GM19239 (cell line): ENCODE data around the gene ZDHHC7.

ENCODE experiments used
- DNase-seq: peaks from one replicate; pipeline ENCODE4 v3.0.0; 2011; ENCODE audit warnings: low spot score; ENCODE audit not compliant: insufficient read length
- FAIRE-seq: peaks from 2 replicates; lab custom pipeline; 2011; peaks lifted over from hg19 to GRCh38; lab: Jason Lieb, UNC

The ZDHHC7 gene

DNA sequence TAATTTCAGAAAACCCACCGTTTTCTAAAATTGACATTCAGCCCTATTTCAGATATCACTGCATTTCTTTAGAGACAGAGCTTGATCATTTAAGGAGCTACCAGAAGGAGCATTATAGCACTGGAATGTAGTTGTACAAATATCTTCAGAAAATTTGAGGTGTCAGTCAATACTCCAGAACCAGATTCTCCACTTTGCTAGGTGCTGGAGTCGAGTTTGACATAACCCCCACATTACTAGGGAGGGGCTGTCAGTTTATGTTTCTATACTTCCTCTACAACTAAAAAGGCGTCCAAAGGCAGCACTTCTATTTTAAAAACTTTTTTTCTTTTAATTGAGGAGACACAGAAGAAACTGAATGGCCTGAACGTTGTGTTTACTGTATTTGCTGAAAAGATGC lies 15.4 kb upstream of the ZDHHC7 start:
- FAIRE-seq (no peak), DNase-seq (no peak)

DNA sequence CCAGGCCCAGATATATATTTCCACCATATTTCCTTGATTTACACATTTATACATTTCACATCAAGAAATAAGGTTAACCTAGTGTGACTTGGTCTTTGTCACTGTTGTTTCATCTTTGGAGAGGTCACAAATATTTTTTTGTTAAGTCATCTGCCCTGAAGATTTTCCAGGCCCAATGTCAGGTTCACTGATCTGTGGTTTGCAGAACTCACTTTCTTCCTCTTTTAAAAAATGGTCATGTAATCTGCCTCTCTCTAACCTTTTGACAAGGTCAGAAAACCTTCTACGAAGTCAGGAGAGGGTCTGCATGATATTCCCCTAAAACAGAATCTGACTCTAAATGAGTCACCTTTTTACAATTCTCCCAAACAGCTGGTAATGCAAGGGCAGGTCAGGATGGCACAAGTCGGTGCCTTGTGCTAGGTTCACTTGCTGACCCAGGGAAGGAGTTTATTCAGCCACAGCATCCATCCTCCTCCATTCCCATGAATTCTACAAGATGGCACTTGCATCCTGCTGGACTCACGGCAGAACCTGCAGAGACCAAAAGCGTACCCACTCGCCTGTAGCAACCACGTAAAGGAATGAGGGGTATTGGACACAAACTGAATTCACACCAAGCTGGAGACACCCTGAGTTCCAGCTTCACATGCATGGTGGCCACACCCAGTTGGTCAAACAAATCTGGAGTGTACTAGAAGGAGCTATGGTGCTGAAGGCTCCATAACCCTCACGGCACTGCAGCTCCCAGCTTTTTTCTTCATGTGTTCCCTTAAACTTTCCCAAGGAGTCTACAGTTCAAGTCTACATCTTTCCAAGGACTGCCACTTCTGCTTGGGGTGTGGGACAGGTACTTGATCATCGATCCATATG lies 14.7 kb upstream of the ZDHHC7 start:
- no peak for DNase-seq
- FAIRE-seq, result no peak

DNA sequence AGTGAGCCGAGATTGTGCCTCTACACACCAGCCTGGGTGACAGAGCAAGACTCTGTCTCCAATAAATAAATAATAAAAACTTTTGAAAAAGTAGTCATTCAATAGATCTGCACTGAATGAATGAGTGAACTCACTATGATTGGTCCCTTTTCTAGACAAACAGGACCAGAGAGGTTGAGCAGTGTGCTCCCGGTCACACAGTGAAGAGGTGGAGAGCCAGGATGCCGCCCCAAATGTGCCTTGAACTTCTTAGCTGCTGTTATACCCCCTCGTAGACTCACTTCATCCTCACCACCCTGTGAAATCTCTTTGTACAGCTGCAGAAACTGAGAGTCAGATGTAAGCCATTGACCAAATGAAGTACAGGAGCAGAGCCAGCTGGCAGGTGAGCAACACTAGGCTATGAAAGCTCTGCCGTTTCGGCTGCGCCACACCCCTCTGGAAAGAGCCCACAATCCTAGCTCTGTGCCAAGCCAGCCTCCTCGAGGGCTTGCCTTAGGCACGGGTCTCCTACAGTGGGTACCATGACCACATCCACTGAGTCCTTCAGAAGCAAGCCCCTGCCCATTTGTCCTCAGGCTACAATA lies 8.4 kb upstream of the ZDHHC7 start:
- no peak for DNase-seq
- no peak for FAIRE-seq

GRCh38 chr16:85018529-85019236 lies 7.3 kb upstream of the ZDHHC7 start:
- DNase-seq (no peak), FAIRE-seq (no peak)

- FAIRE-seq (no peak), DNase-seq (no peak)
These were observed 6.3 kb upstream of the ZDHHC7 start for GRCh38 chr16:85017633-85018032.

DNA sequence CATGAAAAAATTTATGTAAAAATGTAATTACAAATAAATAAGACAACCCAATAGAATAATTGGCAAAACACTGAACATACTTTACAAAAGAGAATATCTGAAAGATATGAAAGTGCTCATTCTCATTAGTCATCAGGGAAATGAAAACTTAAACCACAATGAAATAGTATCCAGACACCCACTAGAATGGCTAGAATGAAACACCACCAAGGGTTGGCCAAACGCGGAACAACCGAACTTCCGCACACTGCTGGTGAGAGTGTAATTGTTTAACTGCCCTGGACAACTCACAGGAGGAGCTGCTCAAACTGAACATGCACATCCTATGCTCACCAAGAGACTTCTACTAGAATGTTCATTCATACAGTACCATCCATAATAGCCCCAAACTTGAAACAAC lies 5.8 kb upstream of the ZDHHC7 start:
- DNase-seq, result no peak
- FAIRE-seq, result peak; percentile 14

DNA sequence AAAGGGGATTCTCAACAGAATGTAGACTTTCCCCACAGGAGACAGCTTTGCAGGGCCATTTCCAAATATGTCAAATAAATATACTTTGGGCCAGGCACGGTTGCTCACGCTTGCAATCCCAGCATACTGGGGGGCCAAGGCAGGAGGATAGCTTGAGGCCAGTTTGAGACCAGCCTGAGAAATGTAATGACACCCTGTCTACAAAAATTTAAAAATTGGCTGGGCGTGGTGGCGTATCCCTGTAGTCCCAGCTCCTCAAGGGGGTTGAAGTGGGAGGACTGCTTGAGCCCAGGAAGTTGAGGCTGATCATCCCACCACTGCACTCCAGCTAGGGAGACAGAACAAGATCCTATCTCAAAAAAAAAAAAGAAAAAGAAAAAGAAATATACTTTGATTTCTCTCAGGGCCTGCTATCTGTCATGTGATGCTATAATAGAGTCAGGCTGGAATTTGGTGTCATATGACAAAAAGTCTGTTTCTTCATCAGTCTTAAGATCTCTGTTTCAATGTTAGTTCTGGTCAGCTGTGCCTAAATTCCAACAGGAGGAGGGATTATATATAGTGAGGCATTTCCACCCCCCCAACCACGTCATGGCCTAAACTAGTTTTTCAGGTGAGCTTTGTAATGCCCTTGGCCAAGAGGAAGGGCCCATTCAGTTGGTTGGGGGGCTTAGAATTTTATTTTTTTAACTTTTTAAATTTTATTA lies 4.3 kb upstream of the ZDHHC7 start:
- DNase-seq (no peak), FAIRE-seq (no peak)

GRCh38 chr16:85014311-85014710 lies 3.0 kb upstream of the ZDHHC7 start:
- FAIRE-seq (no peak), DNase-seq (no peak)

GRCh38 chr16:85011846-85012284 lies 530 bp upstream of the ZDHHC7 start:
- no peak for DNase-seq
- no peak for FAIRE-seq

- no peak for FAIRE-seq
These were observed 847 bp downstream of the ZDHHC7 start for GRCh38 chr16:85010446-85010930.

DNA sequence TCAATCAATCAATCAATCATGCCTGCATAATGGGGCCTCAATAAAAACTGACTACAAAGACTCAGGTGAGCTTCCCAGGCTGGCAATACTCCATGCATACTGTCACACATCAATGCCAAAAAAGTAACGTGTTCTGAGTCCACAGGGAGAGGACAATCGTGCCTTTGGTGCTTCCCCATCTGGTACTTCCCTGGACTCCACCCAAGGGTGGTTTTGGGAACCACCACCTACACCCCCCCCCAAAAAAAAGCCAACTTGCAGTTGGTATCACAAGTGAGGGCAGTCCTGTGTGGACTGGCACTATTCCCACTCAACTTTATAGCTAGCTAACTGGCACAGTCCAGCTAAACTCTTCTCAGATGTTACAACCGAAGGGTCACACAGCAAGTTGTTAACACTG lies 3.1 kb downstream of the ZDHHC7 start:
- FAIRE-seq, result no peak
- no peak for DNase-seq

More at GRCh38 chr16:85010446-85010930, 847 bp downstream of the ZDHHC7 start:
- no peak for DNase-seq

DNA sequence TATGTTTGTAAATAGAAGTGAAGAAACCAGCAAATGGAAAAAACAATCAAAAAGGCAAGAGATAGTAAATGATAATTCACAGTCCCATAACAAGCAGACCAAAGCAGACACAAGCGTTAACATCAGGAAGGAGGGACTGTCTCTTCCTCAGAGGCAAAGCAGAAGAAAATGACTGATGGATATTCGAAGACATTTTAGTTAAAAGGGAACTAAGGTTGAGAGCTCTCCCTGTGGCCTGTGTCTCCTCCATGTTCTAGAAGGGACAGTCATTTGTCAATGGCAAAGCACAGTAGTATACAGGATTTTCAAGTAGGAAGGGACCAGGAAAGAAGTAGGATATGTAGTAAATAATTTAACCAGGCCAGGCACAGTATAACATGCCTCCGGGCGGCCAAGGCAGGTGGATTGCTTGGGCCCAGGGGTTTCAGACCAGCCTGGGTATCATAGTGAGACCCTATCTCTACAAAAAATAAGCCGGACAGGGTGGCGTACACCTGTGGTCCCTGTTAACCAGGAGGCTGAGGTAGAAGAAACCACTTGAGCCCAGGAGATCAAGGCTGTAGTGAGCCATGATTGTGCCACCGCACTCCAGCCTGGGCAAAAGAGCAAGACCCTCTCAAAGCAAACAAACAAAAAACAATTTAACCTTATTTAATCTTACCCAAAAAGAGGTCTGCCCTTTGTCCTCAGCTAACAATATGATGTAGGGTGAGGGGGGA lies 3.7 kb downstream of the ZDHHC7 start:
- no peak for DNase-seq
- no peak for FAIRE-seq

GRCh38 chr16:85006639-85007038 lies 4.7 kb downstream of the ZDHHC7 start:
- DNase-seq, result no peak
- FAIRE-seq, result no peak

GRCh38 chr16:85005285-85006069 lies 5.9 kb downstream of the ZDHHC7 start:
- no peak for DNase-seq
- no peak for FAIRE-seq

- DNase-seq (no peak), FAIRE-seq (no peak)
These were observed 6.6 kb downstream of the ZDHHC7 start for GRCh38 chr16:85004587-85005205.

GRCh38 chr16:85003725-85004586 lies 7.4 kb downstream of the ZDHHC7 start:
- FAIRE-seq, result no peak
- no peak for DNase-seq

DNA sequence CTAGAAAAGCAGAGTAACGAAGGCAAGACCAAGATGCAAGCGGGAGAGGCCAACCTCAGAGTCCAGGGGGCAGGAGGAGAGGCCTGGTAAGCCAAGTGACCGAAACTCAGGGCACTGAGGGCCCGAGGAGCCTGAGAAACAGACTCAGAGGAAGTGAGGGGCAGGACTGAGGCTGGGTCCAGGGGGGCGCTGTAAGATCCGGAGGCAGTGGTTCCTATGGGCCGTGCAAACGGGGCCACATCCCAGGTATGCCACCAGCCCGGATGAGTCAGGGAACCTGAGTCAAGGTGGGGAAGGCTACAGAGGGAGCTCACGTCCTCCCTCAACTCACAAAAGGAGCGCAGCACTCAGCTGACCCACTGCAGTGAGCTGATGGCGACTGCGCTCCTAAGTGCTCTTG lies 8.3 kb downstream of the ZDHHC7 start:
- no peak for DNase-seq
- FAIRE-seq, result no peak

GRCh38 chr16:85002608-85003007 lies 8.7 kb downstream of the ZDHHC7 start:
- DNase-seq (peak; percentile 27), FAIRE-seq (no peak)
